Gastrocnemius medialis (tissue), 4 donors: ENCODE data around the gene RBBP9. TPM values are rescaled to one million over a fixed set of nuclear protein-coding genes. Genes with fewer than 3 reads are reported as not detected.

ENCODE experiments used
- ATAC-seq, 2 donors: fragments of 150-250 bp; one replicate each; pipeline ENCODE4 v1.9.1; 2016
- DNase-seq, 2 donors: peaks; one replicate each; pipeline ENCODE4 v3.0.0-alpha.2; 2019
- H3K27ac ChIP-seq, 4 donors: fragments of 200-600 bp; sonication (generic); 1 replicate in 1 of 4; 2 replicates in 3 of 4; pipeline ENCODE4 v1.5.1; 2016 to 2018; ENCODE audit warnings: mild to moderate bottlenecking in 2 of 4, moderate library complexity in 1 of 4
- H3K27me3 ChIP-seq, 3 donors: fragments of 200-600 bp; sonication (generic) in 2 of 3; 1 replicate in 1 of 3; 2 replicates in 2 of 3; pipeline versions ENCODE4 v1.5.1 to v1.6.0; 2016 to 2019; ENCODE audit warnings: mild to moderate bottlenecking in 1 of 3, moderate library complexity in 1 of 3
- H3K36me3 ChIP-seq, 2 donors: fragments of 200-600 bp; sonication (generic) in 1 of 2; one replicate each; pipeline ENCODE4 v1.5.1; 2017 to 2018
- H3K4me1 ChIP-seq, 2 donors: fragments of 200-600 bp; sonication (generic) in 1 of 2; one replicate each; pipeline ENCODE4 v1.5.1; 2016 to 2017; ENCODE audit warnings: mild to moderate bottlenecking in 2 of 2
- H3K4me3 ChIP-seq, 4 donors: fragments of 200-600 bp; sonication (generic) in 3 of 4; 1 replicate in 1 of 4; 2 replicates in 3 of 4; pipeline ENCODE4 v1.5.1; 2016 to 2019; ENCODE audit warnings: mild to moderate bottlenecking in 2 of 4
- H3K9me3 ChIP-seq, 3 donors: fragments of 200-600 bp; sonication (generic) in 2 of 3; 1 replicate in 1 of 3; 2 replicates in 2 of 3; pipeline ENCODE4 v1.5.1; 2016 to 2019
- POLR2A ChIP-seq, 2 donors: fragments of 450-650 bp; IDR thresholded peaks; one replicate each; pipeline ENCODE4 v1.6.1; 2017; ENCODE audit warnings: antibody characterized with exemption in 2 of 2, mild to moderate bottlenecking in 2 of 2, moderate library complexity in 2 of 2
- in situ Hi-C, 4 donors: fragments of 200-750 bp; cut with MboI; loops; one replicate each; pipeline versions ENCODE4 v1.15.0 to v1.8.0; 2017; ENCODE audit warnings: low sequenced_read_pairs in 4 of 4
- intact Hi-C: fragments of 100-400 bp; cut with DNase I; formaldehyde crosslinking; loops from one replicate; pipeline ENCODE4 v1.15.1; 2023; ENCODE audit warnings: low total_unique reads
- total RNA-seq, 4 donors: library from RNA; depleted of rRNA; stranded (reverse); fragments of >200 nt; gene quantifications; one replicate each; pipeline versions ENCODE4 v1.1.0 to v1.2.3, GENCODE V29; 2016
- TF ChIP-seq, protein P1 (sequence below), 5 experiments: fragments of 450-650 bp in 3 of 5; fragments of 200-600 bp in 2 of 5; sonication (generic) in 2 of 5; IDR thresholded peaks in 4 of 5; conservative IDR thresholded peaks in 1 of 5; 1 replicate in 4 of 5; 2 replicates in 1 of 5; pipeline ENCODE4 v1.5.1; 2016 to 2019; ENCODE audit warnings: antibody characterized with exemption in 5 of 5, mild to moderate bottlenecking in 3 of 5, moderate library complexity in 3 of 5

Gene RBBP9
- total RNA-seq, 4 donors from 2014 or later: 3.0 to 17.5 (median 6.1) TPM

DNA sequence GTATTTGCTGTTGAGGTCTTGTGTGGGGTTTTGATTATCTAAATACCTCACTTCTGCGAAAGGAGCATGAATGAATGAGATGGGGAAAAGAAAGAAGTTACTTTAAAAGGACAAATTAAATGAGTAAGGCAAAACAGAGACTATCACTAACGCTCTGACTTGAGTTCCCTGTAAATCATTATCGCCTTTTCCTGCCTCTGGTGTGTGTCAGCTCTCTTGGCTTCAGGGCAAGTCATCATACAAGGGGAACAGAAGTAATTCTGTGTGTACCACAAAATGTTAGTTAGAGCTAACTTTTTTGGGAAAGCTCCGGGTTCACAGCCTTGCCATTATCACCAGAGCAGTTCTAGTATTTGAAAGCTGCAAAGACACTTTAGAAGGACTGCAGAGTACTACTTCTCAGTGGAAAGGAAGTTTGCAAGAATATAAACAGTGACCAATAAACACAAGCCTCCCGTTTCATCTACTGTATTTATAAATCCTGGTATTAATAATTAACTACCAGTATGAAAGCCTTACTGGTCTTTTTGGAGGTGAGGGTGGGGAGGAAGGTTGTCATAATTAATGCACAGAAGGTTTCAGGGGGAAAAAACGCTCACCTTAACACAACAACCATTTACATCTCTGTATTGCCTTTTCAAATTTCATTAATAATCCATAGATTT, 31.4 kb downstream of the RBBP9 start:
- TF ChIP-seq POLR2A (IDR thresholded peaks at IDR 0.05): no peak
- TF ChIP-seq, protein P1, sequence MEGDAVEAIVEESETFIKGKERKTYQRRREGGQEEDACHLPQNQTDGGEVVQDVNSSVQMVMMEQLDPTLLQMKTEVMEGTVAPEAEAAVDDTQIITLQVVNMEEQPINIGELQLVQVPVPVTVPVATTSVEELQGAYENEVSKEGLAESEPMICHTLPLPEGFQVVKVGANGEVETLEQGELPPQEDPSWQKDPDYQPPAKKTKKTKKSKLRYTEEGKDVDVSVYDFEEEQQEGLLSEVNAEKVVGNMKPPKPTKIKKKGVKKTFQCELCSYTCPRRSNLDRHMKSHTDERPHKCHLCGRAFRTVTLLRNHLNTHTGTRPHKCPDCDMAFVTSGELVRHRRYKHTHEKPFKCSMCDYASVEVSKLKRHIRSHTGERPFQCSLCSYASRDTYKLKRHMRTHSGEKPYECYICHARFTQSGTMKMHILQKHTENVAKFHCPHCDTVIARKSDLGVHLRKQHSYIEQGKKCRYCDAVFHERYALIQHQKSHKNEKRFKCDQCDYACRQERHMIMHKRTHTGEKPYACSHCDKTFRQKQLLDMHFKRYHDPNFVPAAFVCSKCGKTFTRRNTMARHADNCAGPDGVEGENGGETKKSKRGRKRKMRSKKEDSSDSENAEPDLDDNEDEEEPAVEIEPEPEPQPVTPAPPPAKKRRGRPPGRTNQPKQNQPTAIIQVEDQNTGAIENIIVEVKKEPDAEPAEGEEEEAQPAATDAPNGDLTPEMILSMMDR (IDR thresholded peaks at IDR 0.05 in 4 of 5, conservative IDR thresholded peaks at IDR 0.05 in 1 of 5): no peak
- Histone ChIP-seq H3K9me3 (no peaks in the 10 kb centered on the region), H3K4me3 (no peak overlapping the region), H3K36me3 (peaks cover 0 to 4% of the 10 kb centered on the region in 2 donors), H3K27ac (no peak overlapping the region), H3K27me3 (no peaks in the 10 kb centered on the region), H3K4me1 (peaks cover 19 to 21% of the 10 kb centered on the region in 2 donors)
- ATAC-seq (no peak), DNase-seq (no peak)
- in situ Hi-C loops (loop anchor here in 1 of 4 donors (25.0 kb wide), 2 partner anchors 178 to 328 kb away; partner anchors contain the start of genes KAT14, PET117 and ZNF133), intact Hi-C loops (loop anchor here (10.0 kb wide), 1 partner anchor 501 kb away; the partner anchor contains the start of genes MGME1 and SNX5)

DNA sequence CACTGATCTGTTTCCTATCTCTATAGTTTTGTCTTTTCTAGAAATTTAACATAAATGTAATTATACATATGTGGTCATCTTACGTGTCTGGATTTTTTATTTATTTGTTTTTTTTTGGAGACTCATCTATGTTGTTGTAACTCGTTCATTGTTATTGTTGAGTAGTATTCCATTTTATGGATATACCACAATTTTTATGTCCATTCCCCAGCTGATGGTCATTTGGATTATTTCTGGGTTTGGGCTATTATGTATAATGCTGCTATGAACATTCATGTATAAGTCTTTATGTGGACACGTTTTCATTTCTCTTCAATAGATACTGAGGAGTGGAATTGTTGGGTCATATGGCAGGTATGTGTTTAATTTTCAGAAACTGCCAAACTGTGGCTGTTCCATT, 40.4 kb downstream of the RBBP9 start:
- no peaks in the 10 kb centered on the region for H3K4me1 ChIP-seq
- in situ Hi-C loops: loop anchor here in 1 of 4 donors (25.0 kb wide), 2 partner anchors 169 to 319 kb away; partner anchors contain the start of genes KAT14, PET117 and ZNF133
- H3K4me3 ChIP-seq: no peak overlapping the region
- DNase-seq: no peak
- ATAC-seq: no peak
- no peaks in the 10 kb centered on the region for H3K27me3 ChIP-seq
- TF ChIP-seq POLR2A (IDR thresholded peaks at IDR 0.05): no peak
- TF ChIP-seq, protein P1 (IDR thresholded peaks at IDR 0.05 in 4 of 5, conservative IDR thresholded peaks at IDR 0.05 in 1 of 5): no peak
- no peaks in the 10 kb centered on the region for H3K9me3 ChIP-seq
- no peak overlapping the region for H3K27ac ChIP-seq
- no peaks in the 10 kb centered on the region for H3K36me3 ChIP-seq
- intact Hi-C loops: no loop called here

DNA sequence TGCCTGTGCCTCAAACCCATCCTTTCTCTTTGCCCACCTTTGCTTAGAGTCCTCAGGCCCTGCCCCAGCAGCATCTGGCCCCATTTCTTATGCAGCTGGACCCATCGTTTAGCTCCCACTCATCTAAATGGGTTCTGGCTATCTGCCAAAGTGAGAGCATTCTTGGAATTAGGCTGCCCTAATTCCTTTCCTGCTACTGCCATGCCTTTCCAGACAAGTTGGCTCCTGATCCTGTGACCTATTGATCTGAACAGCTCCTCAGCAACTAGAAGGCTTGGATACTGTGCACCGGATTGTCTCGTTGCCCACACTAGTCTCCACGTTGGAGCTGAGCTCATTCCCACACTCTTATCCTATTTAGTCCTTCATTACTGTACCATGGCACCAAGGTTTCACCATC, 53.1 kb downstream of the RBBP9 start:
- Histone ChIP-seq H3K9me3 (no peaks in the 10 kb centered on the region), H3K27ac (no peak overlapping the region), H3K4me1 (no peaks in the 10 kb centered on the region), H3K27me3 (no peaks in the 10 kb centered on the region), H3K36me3 (no peaks in the 10 kb centered on the region), H3K4me3 (no peak overlapping the region)
- DNase-seq: no peak
- intact Hi-C loops: no loop called here
- in situ Hi-C loops: no loop called here
- no peak for ATAC-seq
- TF ChIP-seq, protein P1 (IDR thresholded peaks at IDR 0.05 in 4 of 5, conservative IDR thresholded peaks at IDR 0.05 in 1 of 5): no peak
- TF ChIP-seq POLR2A (IDR thresholded peaks at IDR 0.05): no peak

DNA sequence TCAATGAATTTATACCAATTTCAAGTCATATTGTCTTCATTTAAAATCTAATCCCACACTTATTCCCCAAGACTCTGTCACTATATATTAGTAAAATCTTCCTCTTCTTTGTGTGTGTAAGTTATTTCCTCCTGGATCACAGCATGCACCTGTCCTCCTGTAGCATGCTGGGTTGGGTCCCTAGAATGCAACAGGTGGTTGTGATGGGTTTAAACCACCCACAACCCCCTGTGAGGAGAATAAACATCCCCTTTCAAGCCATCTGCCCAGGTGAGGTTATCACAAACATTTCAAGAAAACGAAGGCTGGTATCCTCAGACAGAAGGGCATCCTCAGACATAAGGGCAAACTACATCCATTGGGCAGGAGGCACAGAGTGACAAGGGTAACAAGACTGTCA, 56.6 kb downstream of the RBBP9 start:
- no peak overlapping the region for H3K27ac ChIP-seq
- no peaks in the 10 kb centered on the region for H3K27me3 ChIP-seq
- no peaks in the 10 kb centered on the region for H3K36me3 ChIP-seq
- no peaks in the 10 kb centered on the region for H3K4me1 ChIP-seq
- no peak for TF ChIP-seq POLR2A (IDR thresholded peaks at IDR 0.05)
- TF ChIP-seq, protein P1 (IDR thresholded peaks at IDR 0.05 in 4 of 5, conservative IDR thresholded peaks at IDR 0.05 in 1 of 5): no peak
- H3K9me3 ChIP-seq: no peaks in the 10 kb centered on the region
- in situ Hi-C loops (no loop called here), intact Hi-C loops (no loop called here)
- H3K4me3 ChIP-seq: no peak overlapping the region
- DNase-seq (no peak), ATAC-seq (no peak)
